Prostate gland (tissue), 2 donors: ENCODE data around the gene PLA2G4D. TPM values are rescaled to one million over a fixed set of nuclear protein-coding genes. Genes with fewer than 3 reads are reported as not detected.
A peak's percentile ranks its signal among the peaks of the same experiment; 100 is the strongest.

Source experiments
- DNase-seq: peaks from one replicate; pipeline ENCODE4 v3.0.0-alpha.2; 2019; ENCODE audit warnings: low spot score
- H3K27ac ChIP-seq, 2 donors: fragments of 200-600 bp; sonication (generic); 2 replicates each; pipeline ENCODE4 v1.5.1; 2017 to 2019
- H3K27me3 ChIP-seq: fragments of 200-600 bp; sonication (generic); replicated peaks from 2 replicates; pipeline ENCODE4 v1.5.1; 2019; ENCODE audit not compliant: insufficient read depth
- H3K36me3 ChIP-seq, 2 donors: fragments of 200-600 bp; sonication (generic); 1 replicate in 1 of 2; 2 replicates in 1 of 2; pipeline versions ENCODE4 v1.5.1 to v1.8.1; 2017 to 2019
- H3K4me1 ChIP-seq: fragments of 200-600 bp; sonication (generic); replicated peaks from 2 replicates; pipeline ENCODE4 v1.5.1; 2019
- H3K4me3 ChIP-seq, 2 donors: fragments of 200-600 bp; sonication (generic); 2 replicates each; pipeline ENCODE4 v1.5.1; 2017 to 2019
- H3K9me3 ChIP-seq: fragments of 200-600 bp; sonication (generic); 2 replicates; pipeline ENCODE4 v1.5.1; 2017
- CTCF ChIP-seq, 4 experiments: fragments of 200-600 bp in 2 of 4; fragments of 450-650 bp in 2 of 4; sonication (generic) in 2 of 4; IDR thresholded peaks; 1 replicate in 3 of 4; 2 replicates in 1 of 4; pipeline ENCODE4 v1.5.1; 2016 to 2019; ENCODE audit warnings: antibody characterized with exemption in 4 of 4, mild to moderate bottlenecking in 2 of 4, moderate library complexity in 2 of 4
- POLR2A ChIP-seq: fragments of 450-650 bp; IDR thresholded peaks from one replicate; pipeline ENCODE4 v1.6.1; 2016; ENCODE audit warnings: antibody characterized with exemption, mild to moderate bottlenecking
- POLR2AphosphoS5 ChIP-seq: sonication (generic); formaldehyde crosslinking; IDR thresholded peaks from one replicate; pipeline ENCODE4 v1.6.1; 2017; ENCODE audit warnings: antibody characterized with exemption
- WGBS: methylation state at CpG from one replicate; pipeline ENCODE4 v1.1.5; 2018; 5-methylcytosine and 5-hydroxymethylcytosine counted together
- intact Hi-C: fragments of 100-400 bp; cut with DNase I; formaldehyde crosslinking; loops from one replicate; pipeline ENCODE4 v1.14.2; 2022
- total RNA-seq, 2 donors: library from RNA; depleted of rRNA; stranded (reverse); fragments of >200 nt; gene quantifications; one replicate each; pipeline ENCODE4 v1.1.0, GENCODE V29; 2016

The PLA2G4D gene
- total RNA-seq, 2 donors from 2014 or later: 1.5 to 2.1 TPM

DNA sequence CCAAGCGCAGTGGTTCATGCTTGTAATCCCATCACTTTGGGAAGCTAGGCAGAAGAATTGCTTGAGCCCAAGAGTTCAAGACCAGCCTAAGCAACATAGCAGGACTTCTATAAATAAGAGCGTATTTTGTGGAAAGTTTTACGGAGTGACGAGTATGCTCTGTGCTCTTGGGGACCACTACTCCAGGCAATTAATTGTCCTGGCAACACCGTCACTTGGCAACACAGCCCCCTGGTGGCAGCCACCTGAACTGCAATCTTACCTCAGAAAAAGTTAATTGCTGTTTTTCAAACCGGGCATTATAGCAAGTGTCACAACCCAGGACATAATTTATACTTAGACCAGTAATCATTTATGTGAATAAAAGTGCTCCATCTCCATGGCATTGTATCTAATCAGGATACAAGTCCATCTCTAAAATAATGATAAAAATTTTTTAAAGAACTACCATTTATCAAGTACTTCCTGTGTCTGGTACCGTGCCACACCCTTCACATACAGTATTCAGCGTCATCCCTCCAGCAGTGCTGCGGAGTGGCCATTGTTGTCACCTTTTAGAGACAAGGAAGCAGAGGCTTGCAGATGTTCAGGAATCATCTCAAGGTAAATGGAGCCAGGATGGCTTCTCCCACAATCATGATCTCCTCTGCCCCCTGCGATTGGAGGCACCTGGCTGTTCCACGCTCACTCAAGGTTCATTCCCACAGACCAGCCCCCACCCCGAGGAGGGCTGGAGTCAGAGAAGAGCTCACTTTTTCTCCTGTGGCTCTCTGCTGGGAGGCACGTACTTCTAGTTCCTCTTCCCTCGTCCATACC lies 34.5 kb downstream of the PLA2G4D start:
- Histone ChIP-seq H3K27me3 (no peaks in the 10 kb centered on the region), H3K36me3 (no peaks in the 10 kb centered on the region), H3K4me3 (no peak overlapping the region), H3K27ac (no peak overlapping the region), H3K9me3 (no peaks in the 10 kb centered on the region), H3K4me1 (no peaks in the 10 kb centered on the region)
- intact Hi-C loops: no loop called here
- DNase-seq: peak; percentile 54
- peak; percentile 90 to 97 (median 93) for TF ChIP-seq CTCF (IDR thresholded peaks at IDR 0.05)
- peak; percentile 22 for TF ChIP-seq POLR2AphosphoS5
- no peak for TF ChIP-seq POLR2A
- WGBS: 51% methylated on average over 14 of the region's 14 CpGs

- 51% methylated on average over 3 of the region's 3 CpGs for WGBS
- no peaks in the 10 kb centered on the region for H3K36me3 ChIP-seq
- intact Hi-C loops: no loop called here
- DNase-seq: no peak
- H3K4me3 ChIP-seq: no peak overlapping the region
- H3K27ac ChIP-seq: no peak overlapping the region
- H3K9me3 ChIP-seq: no peaks in the 10 kb centered on the region
- no peaks in the 10 kb centered on the region for H3K4me1 ChIP-seq
- no peak for TF ChIP-seq POLR2AphosphoS5
- no peak for TF ChIP-seq CTCF (IDR thresholded peaks at IDR 0.05)
- TF ChIP-seq POLR2A: no peak
- H3K27me3 ChIP-seq: no peaks in the 10 kb centered on the region
Measured at GRCh38 chr15:42058791-42059190, 35.6 kb downstream of the PLA2G4D start.

- Histone ChIP-seq H3K4me1 (peaks cover 4% of the 10 kb centered on the region), H3K27me3 (no peaks in the 10 kb centered on the region), H3K36me3 (no peaks in the 10 kb centered on the region), H3K9me3 (no peaks in the 10 kb centered on the region), H3K4me3 (no peak overlapping the region), H3K27ac (peak overlapping the region; percentile 83 to 85)
- peak; percentile 48 for DNase-seq
- WGBS: 54% methylated on average over 6 of the region's 6 CpGs
- TF ChIP-seq POLR2AphosphoS5 (no peak), CTCF (IDR thresholded peaks at IDR 0.05) (no peak), POLR2A (no peak)
- intact Hi-C loops: loop anchor here (1.0 kb wide), 1 partner anchor 69 kb away; no protein-coding TSS in a partner anchor
Measured at GRCh38 chr15:42057799-42058646, 36.3 kb downstream of the PLA2G4D start.

DNA sequence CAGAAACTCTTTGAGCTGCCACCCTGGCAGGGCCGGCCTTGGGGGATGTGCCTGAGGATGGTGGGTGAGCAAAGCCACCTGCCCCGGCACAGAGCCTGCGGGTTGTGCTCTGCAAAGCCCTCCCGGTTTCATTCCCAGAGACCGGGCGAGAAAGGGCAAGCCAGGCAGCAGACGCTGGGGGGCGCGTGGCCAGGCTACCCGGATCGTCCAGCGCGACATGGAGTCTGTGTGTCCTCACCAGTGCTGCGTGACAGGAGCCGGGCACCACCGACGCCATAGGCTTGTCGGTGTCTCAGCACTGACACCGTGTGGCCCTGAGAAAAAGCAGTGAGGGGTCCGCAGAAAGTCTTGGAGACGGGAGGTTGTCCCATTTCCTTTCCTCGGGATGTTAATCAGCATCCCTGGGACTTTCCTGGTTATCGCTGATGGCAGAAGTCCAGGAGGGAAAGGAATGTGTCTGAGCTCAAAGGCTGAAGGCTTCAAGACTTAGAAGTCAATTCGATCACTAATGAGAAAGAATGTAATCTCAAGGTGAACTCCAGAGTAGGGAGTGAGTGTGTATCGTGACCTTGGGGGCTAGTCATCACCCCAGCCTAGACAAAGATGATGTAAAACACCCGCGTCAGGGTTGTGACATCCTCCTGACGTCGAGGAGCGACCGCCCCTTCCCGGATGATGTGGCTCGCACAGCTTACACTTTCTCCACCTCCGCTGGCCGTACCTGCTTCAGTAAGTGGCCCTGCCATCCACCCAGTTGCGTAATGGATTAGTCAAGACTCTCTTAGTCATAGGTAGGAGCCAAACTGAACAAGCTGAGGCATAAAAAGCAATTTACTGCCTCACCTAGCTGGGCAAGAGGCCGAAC lies 37.2 kb downstream of the PLA2G4D start:
- H3K4me1 ChIP-seq: peaks cover 6% of the 10 kb centered on the region
- TF ChIP-seq POLR2AphosphoS5: peak; percentile 98
- TF ChIP-seq POLR2A: peak; percentile 55
- peak in 3 of 4 experiments; percentile 54 to 83 (median 75) for TF ChIP-seq CTCF (IDR thresholded peaks at IDR 0.05)
- DNase-seq: peak; percentile 97
- H3K4me3 ChIP-seq: peak overlapping the region in 1 of 2 donors; percentile 7
- no peaks in the 10 kb centered on the region for H3K36me3 ChIP-seq
- no peaks in the 10 kb centered on the region for H3K27me3 ChIP-seq
- no peaks in the 10 kb centered on the region for H3K9me3 ChIP-seq
- H3K27ac ChIP-seq: peak overlapping the region; percentile 83 to 85
- WGBS: 12% methylated on average over 34 of the region's 37 CpGs
- intact Hi-C loops: loop anchor here (1.0 kb wide), 1 partner anchor 68 kb away; no protein-coding TSS in a partner anchor
